ENCODE results near the gene PSMD3. TPM values are rescaled to one million over a fixed set of nuclear protein-coding genes. Genes with fewer than 3 reads are reported as not detected.

PSMD3 gene
- total and polyA plus RNA-seq, 10 donors: 35.6 to 70.6 (median 61.3) TPM

DNA sequence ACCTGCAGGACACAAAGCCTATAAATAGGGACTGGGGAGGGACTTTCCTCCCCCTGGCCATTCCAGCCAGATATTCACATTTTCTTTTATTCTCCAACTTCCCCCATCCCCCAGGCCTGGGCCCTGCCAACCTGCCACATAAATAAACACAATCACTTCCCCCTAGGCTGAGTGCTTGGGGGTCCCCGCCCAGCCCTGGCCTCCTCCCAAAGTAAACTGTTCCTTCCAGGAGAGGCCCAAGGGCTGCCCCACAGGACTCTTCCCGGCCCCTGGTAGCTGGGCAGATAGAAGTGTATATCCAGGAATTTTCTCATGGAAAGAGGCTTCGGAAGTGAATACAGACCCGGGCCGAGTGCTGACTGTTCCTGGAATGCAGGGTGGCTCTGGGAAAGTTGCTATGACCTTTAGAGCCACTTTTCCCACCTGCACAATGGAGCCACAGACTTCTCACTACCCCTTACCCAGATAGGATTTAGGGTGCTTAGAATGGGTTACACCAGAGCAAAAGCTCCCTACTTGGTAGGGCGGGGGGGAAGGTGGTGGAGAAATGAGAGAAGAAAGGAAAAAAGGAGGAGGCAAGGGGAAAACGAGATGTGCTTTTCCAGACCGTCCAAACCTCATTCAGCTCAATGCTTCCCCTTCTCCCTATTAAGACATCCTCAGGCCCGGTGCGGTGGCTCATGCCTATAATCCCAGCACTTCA lies 43.1 kb downstream of the PSMD3 start:
- Histone ChIP-seq H3K27ac (peak overlapping the region in 4 of 8 donors; percentile 4 to 74 (median 20)), H3K4me1 (peaks cover 13 to 87% (median 53%) of the 10 kb centered on the region in 6 donors), H3K4me3 (no peak overlapping the region), H3K36me3 (peaks cover 0 to 100% (median 71%) of the 10 kb centered on the region in 6 donors), H3K27me3 (replicated peaks in 1 of 7) (no peaks in the 10 kb centered on the region), H3K9me3 (no peaks in the 10 kb centered on the region)
- WGBS, 5 donors: 71 to 84% (median 77%) methylated on average over 10 of the region's 10 CpGs
- TF ChIP-seq POLR2AphosphoS5 (IDR thresholded peaks at IDR 0.05) (peak in 1 of 3 donors; percentile 19), POLR2A (IDR thresholded peaks at IDR 0.05) (no peak)
- intact Hi-C loops (cut with DNase I; ENCODE audit: low total_unique reads): no loop called here
- DNase-seq: no peak

DNA sequence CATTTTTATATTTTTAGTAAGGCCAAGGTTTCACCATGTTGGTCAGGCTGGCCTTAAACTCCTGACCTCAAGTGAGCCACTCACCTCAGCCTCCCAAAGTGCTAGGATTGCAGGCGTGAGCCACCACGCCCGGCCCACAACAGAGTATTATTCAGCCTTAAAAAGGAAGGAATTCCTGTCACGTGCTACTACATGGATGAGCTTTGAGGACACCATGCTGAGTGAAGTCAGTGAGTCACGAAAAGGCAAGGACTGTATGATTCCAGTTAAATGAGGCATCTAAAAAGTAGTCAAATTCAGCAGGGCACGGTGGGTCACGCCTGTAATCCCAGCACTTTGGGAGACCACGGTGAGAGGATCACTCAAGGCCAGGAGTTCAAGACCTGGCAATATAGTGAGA lies 44.3 kb downstream of the PSMD3 start:
- H3K27me3 ChIP-seq (replicated peaks in 1 of 7): no peaks in the 10 kb centered on the region
- peaks cover 0 to 100% (median 75%) of the 10 kb centered on the region in 6 donors for H3K36me3 ChIP-seq
- intact Hi-C loops (cut with DNase I; ENCODE audit: low total_unique reads): no loop called here
- WGBS, 5 donors: 78 to 91% (median 86%) methylated on average over 8 of the region's 8 CpGs
- peaks cover 12 to 75% (median 47%) of the 10 kb centered on the region in 6 donors for H3K4me1 ChIP-seq
- DNase-seq: no peak
- TF ChIP-seq POLR2AphosphoS5 (IDR thresholded peaks at IDR 0.05) (no peak), CTCF (IDR thresholded peaks at IDR 0.05 in 8 of 11, conservative IDR thresholded peaks at IDR 0.05 in 3 of 11) (no peak), POLR2A (IDR thresholded peaks at IDR 0.05) (no peak)
- H3K9me3 ChIP-seq: no peaks in the 10 kb centered on the region
- peak overlapping the region in 2 of 8 donors; percentile 53 to 74 for H3K27ac ChIP-seq
- no peak overlapping the region for H3K4me3 ChIP-seq

GRCh38 chr17:40025559-40025958 lies 45.0 kb downstream of the PSMD3 start:
- intact Hi-C loops (cut with DNase I; ENCODE audit: low total_unique reads): no loop called here
- Histone ChIP-seq H3K4me1 (peaks cover 12 to 68% (median 44%) of the 10 kb centered on the region in 6 donors), H3K4me3 (no peak overlapping the region), H3K36me3 (peaks cover 0 to 100% (median 76%) of the 10 kb centered on the region in 6 donors), H3K27ac (peak overlapping the region in 3 of 8 donors; percentile 22 to 74 (median 53)), H3K9me3 (no peaks in the 10 kb centered on the region), H3K27me3 (replicated peaks in 1 of 7) (no peaks in the 10 kb centered on the region)
- no peak for TF ChIP-seq POLR2AphosphoS5 (IDR thresholded peaks at IDR 0.05)
- TF ChIP-seq CTCF (IDR thresholded peaks at IDR 0.05 in 8 of 11, conservative IDR thresholded peaks at IDR 0.05 in 3 of 11): no peak
- TF ChIP-seq POLR2A (IDR thresholded peaks at IDR 0.05): no peak
- 81 to 94% (median 85%) methylated on average over 2 of the region's 2 CpGs for WGBS, 5 donors
- DNase-seq: no peak

DNA sequence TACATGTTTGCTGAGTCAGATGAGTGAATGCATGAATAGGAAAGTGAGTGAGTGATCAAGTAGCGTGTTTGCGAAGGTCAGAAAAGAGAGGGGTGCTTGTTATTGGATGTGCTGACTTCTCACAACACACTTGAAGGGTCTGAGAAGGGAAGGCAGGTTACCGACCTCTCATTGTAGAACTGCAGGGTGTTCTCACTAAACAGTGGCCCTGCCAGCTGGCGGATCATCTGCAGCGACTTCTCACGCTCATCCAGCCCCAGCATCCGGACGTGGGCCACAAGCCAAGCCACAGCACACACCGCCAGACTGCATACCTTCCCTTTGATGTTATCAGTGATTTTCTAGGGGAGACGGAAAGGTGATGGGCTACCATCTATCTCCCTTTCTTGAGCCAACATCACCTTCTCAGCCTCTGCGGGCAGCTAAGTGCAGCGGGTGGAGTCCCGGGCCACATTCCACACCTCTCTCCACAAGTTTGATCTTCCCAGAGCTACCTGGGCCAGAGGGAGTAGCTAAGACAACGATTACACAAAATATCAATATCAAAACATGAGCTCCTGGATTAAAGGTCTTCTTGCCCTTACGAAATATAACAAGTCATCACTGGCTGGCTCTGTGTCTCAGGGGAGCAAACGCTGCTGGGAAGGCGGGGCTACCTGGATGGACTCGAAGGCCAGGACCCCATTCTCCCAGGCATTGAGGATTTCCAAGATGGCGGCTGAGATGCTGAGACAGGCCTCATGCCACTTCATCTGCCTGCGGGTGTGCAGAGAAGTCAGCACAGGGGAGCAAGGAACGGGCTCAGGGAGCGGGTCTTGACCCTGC lies 45.6 kb downstream of the PSMD3 start:
- no peak overlapping the region for H3K4me3 ChIP-seq
- DNase-seq: no peak
- H3K27ac ChIP-seq: peak overlapping the region in 2 of 8 donors; percentile 22 to 74
- WGBS, 5 donors: 76 to 82% (median 80%) methylated on average over 22 of the region's 22 CpGs
- H3K36me3 ChIP-seq: peaks cover 0 to 100% (median 81%) of the 10 kb centered on the region in 6 donors
- intact Hi-C loops (cut with DNase I; ENCODE audit: low total_unique reads): no loop called here
- no peaks in the 10 kb centered on the region for H3K9me3 ChIP-seq
- TF ChIP-seq POLR2AphosphoS5 (IDR thresholded peaks at IDR 0.05) (no peak), CTCF (IDR thresholded peaks at IDR 0.05 in 8 of 11, conservative IDR thresholded peaks at IDR 0.05 in 3 of 11) (no peak), POLR2A (IDR thresholded peaks at IDR 0.05) (no peak)
- no peaks in the 10 kb centered on the region for H3K27me3 ChIP-seq (replicated peaks in 1 of 7)
- H3K4me1 ChIP-seq: peaks cover 12 to 62% (median 37%) of the 10 kb centered on the region in 6 donors
